ENCODE data around the gene KRAS. TPM values are rescaled to one million over a fixed set of nuclear protein-coding genes. Genes with fewer than 3 reads are reported as not detected.

Gene KRAS
- total RNA-seq, 6 experiments from 2014 or later: 10.1 to 28.8 (median 10.9) TPM

GRCh38 chr12:25253371-25254068 lies 2.8 kb upstream of the KRAS start:
- DNase-seq: no peak
- no peak overlapping the region for H3K4me3 ChIP-seq
- ATAC-seq: no peak
- TF ChIP-seq CTCF (IDR thresholded peaks at IDR 0.05) (no peak), POLR2A (IDR thresholded peaks at IDR 0.05) (no peak)
- H3K27ac ChIP-seq: peak overlapping the region in 1 of 3 donors; percentile 2
- H3K27me3 ChIP-seq: no peaks in the 10 kb centered on the region
- intact Hi-C loops (cut with DNase I): no loop called here
- peaks cover 0 to 37% (median 2%) of the 10 kb centered on the region in 4 donors for H3K4me1 ChIP-seq
- H3K9me3 ChIP-seq: no peaks in the 10 kb centered on the region
- H3K36me3 ChIP-seq: no peaks in the 10 kb centered on the region
- WGBS (ENCODE audit: insufficient coverage, low coverage, low lambda C conversion rate, missing lambda C conversion rate): 71% methylated on average over 5 of the region's 5 CpGs

- no peaks in the 10 kb centered on the region for H3K36me3 ChIP-seq
- intact Hi-C loops (cut with DNase I): no loop called here
- DNase-seq (no peak), ATAC-seq (no peak)
- H3K4me1 ChIP-seq: peaks cover 0 to 33% (median 2%) of the 10 kb centered on the region in 4 donors
- WGBS (ENCODE audit: insufficient coverage, low coverage, low lambda C conversion rate, missing lambda C conversion rate): 93% methylated on average over 3 of the region's 3 CpGs
- H3K4me3 ChIP-seq: no peak overlapping the region
- no peaks in the 10 kb centered on the region for H3K9me3 ChIP-seq
- TF ChIP-seq POLR2A (IDR thresholded peaks at IDR 0.05): no peak
- no peak for TF ChIP-seq CTCF (IDR thresholded peaks at IDR 0.05)
- H3K27me3 ChIP-seq: no peaks in the 10 kb centered on the region
- H3K27ac ChIP-seq: no peak overlapping the region
Observed at GRCh38 chr12:25252946-25253345, 2.2 kb upstream of the KRAS start.

GRCh38 chr12:25251769-25252168 lies 1.0 kb upstream of the KRAS start:
- Histone ChIP-seq H3K4me3 (peak overlapping the region; percentile 83 to 94 (median 91)), H3K27ac (peak overlapping the region; percentile 68 to 97 (median 95)), H3K27me3 (no peaks in the 10 kb centered on the region), H3K4me1 (peaks cover 0 to 22% (median 2%) of the 10 kb centered on the region in 4 donors), H3K9me3 (no peaks in the 10 kb centered on the region), H3K36me3 (no peaks in the 10 kb centered on the region)
- WGBS (ENCODE audit: insufficient coverage, low coverage, low lambda C conversion rate, missing lambda C conversion rate): 54% methylated on average over 6 of the region's 6 CpGs
- DNase-seq (no peak), ATAC-seq (no peak)
- intact Hi-C loops (cut with DNase I): no loop called here
- TF ChIP-seq POLR2A (IDR thresholded peaks at IDR 0.05) (no peak), CTCF (IDR thresholded peaks at IDR 0.05) (no peak)

GRCh38 chr12:25249931-25250738 lies 594 bp downstream of the KRAS start:
- peak; percentile 26 to 39 (median 32) for ATAC-seq

More at GRCh38 chr12:25249931-25250738, 594 bp downstream of the KRAS start:
- H3K4me1 ChIP-seq: peaks cover 0 to 9% (median 0%) of the 10 kb centered on the region in 4 donors
- 0% methylated on average over 8 of the region's 56 CpGs for WGBS (ENCODE audit: insufficient coverage, low coverage, low lambda C conversion rate, missing lambda C conversion rate)
- intact Hi-C loops (cut with DNase I): no loop called here
- no peaks in the 10 kb centered on the region for H3K36me3 ChIP-seq
- peak overlapping the region; percentile 89 to 97 (median 95) for H3K27ac ChIP-seq
- DNase-seq: peak; percentile 72 to 81 (median 76)
- peak overlapping the region; percentile 83 to 94 (median 91) for H3K4me3 ChIP-seq
- TF ChIP-seq POLR2A (IDR thresholded peaks at IDR 0.05) (no peak), CTCF (IDR thresholded peaks at IDR 0.05) (no peak)
- no peaks in the 10 kb centered on the region for H3K9me3 ChIP-seq
- H3K27me3 ChIP-seq: no peaks in the 10 kb centered on the region

All from right lobe of liver (tissue), 6 donors.